Measurements from ENCODE around the gene NSMCE1. TPM values are rescaled to one million over a fixed set of nuclear protein-coding genes. Genes with fewer than 3 reads are reported as not detected.

NSMCE1 gene
- total RNA-seq, 1 experiment from 2014 or later, result 37.0 TPM

DNA sequence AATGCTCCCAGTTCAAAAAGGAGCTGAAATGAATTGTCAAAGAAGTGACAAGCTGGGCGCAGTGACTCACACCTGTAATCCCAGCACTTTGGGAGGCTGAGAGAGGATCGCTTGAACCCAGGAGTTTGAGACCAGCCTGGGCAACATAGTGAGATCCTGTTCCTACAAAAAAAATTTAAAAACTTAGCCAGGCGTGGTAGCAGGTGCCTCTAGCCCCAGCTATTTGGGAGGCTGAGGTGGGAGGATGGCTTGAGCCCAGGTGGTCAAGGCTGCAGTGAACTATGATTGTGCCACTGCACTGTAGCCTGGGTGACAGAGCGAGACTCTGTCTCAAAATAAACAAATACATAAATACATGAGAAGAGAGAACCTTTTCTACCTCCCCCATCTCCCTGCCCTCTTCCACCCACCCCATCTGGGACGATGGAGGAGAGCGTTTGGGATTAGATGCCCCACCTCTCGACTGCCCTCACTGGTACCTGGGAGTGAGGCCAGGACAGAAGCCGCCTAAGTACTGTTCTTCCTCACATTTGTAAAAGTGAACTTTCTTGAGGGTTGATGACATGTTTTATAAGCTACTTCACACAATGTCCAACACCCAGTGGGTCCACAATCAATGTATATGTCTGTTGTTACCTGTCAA lies 47.6 kb upstream of the NSMCE1 start:
- no TSS peak for BruUV-seq (replicated peaks)
- CTCF ChIA-PET, result no interaction called here
- Mint-ChIP-seq H3K27me3 (ENCODE audit: insufficient read depth, unreplicated experiment) (no peaks in the 10 kb centered on the region), H3K36me3 (ENCODE audit: insufficient read depth, unreplicated experiment) (peaks cover 6% of the 10 kb centered on the region), H3K4me1 (ENCODE audit: low read depth, unreplicated experiment) (peaks cover 31% of the 10 kb centered on the region), H3K4me3 (ENCODE audit: unreplicated experiment) (peak overlapping the region; percentile 88), H3K9me3 (ENCODE audit: unreplicated experiment) (no peaks in the 10 kb centered on the region), H3K27ac (ENCODE audit: unreplicated experiment) (peak overlapping the region; percentile 74)
- no peak for DNase-seq
- Histone ChIP-seq H3K36me3 (ENCODE audit: control insufficient read depth, insufficient read depth, low read length) (no peaks in the 10 kb centered on the region), H3K27me3 (replicated peaks; ENCODE audit: control insufficient read depth, insufficient read depth, low read length) (no peaks in the 10 kb centered on the region), H3K9me3 (no peaks in the 10 kb centered on the region), H3K4me3 (ENCODE audit: low read depth, low read length) (no peak overlapping the region), H3K4me1 (peaks cover 32% of the 10 kb centered on the region)
- POLR2A ChIA-PET, result no interaction called here
- intact Hi-C loops (cut with micrococcal nuclease; ENCODE audit: unreplicated experiment), result loop anchor here (10.0 kb wide), 1 partner anchor 81 kb away; no protein-coding TSS in a partner anchor
- TF ChIP-seq, protein P1, sequence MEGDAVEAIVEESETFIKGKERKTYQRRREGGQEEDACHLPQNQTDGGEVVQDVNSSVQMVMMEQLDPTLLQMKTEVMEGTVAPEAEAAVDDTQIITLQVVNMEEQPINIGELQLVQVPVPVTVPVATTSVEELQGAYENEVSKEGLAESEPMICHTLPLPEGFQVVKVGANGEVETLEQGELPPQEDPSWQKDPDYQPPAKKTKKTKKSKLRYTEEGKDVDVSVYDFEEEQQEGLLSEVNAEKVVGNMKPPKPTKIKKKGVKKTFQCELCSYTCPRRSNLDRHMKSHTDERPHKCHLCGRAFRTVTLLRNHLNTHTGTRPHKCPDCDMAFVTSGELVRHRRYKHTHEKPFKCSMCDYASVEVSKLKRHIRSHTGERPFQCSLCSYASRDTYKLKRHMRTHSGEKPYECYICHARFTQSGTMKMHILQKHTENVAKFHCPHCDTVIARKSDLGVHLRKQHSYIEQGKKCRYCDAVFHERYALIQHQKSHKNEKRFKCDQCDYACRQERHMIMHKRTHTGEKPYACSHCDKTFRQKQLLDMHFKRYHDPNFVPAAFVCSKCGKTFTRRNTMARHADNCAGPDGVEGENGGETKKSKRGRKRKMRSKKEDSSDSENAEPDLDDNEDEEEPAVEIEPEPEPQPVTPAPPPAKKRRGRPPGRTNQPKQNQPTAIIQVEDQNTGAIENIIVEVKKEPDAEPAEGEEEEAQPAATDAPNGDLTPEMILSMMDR (IDR thresholded peaks at IDR 0.05; ENCODE audit: insufficient read depth in 1 of 2, low read depth in 1 of 2, low read length in 1 of 2, severe bottlenecking in 1 of 2, unreplicated experiment in 1 of 2), result no peak

DNA sequence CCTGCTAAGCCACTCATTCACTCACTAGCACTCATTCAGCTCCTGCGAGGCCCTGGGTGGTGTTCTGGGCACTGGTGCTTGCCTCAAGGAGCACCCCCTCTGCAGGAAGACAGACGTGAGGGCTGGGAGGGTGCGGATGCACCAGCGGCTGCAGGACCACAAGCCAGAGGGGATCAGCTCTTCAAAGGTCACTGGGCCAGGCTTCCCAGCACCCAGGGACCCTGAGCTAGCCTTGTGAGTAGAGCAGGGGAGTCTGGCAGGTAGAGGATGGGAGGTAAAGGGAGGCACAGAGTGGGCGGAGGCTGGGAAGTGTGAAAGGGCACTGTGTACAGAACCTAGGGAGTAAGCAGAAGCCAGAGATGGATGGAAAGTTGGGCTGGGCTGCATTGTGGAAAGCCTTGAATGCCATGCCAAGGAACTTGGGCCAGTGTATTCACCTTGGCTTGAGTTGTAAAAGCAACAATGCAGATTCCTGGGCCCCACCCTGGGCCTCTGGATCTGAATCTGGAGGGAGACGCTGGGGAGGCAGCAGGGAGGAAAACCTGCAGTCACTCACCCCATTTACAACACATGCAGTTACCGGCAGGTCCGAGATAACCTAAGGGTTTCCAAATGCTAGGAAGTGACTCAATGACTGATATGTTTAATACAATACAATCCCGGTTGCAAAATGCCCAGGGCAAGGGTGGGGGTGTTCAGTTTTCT lies 46.9 kb upstream of the NSMCE1 start:
- POLR2A ChIA-PET, result interaction anchor here (0.6 kb wide), 1 partner anchor 10 kb away, joined by 4 read pairs; no protein-coding TSS in a partner anchor
- H3K36me3 ChIP-seq (ENCODE audit: control insufficient read depth, insufficient read depth, low read length), result no peaks in the 10 kb centered on the region
- peak overlapping the region; percentile 11; the same call in 1 of the 2 replicates for H3K4me3 ChIP-seq (ENCODE audit: low read depth, low read length)
- H3K4me1 ChIP-seq, result peaks cover 32% of the 10 kb centered on the region
- CTCF ChIA-PET, result no interaction called here
- no peaks in the 10 kb centered on the region for H3K27me3 Mint-ChIP-seq (ENCODE audit: insufficient read depth, unreplicated experiment)
- H3K9me3 Mint-ChIP-seq (ENCODE audit: unreplicated experiment), result no peaks in the 10 kb centered on the region
- H3K9me3 ChIP-seq, result no peaks in the 10 kb centered on the region
- H3K27me3 ChIP-seq (replicated peaks; ENCODE audit: control insufficient read depth, insufficient read depth, low read length), result no peaks in the 10 kb centered on the region
- intact Hi-C loops (cut with micrococcal nuclease; ENCODE audit: unreplicated experiment), result loop anchor here (10.0 kb wide), 1 partner anchor 81 kb away; no protein-coding TSS in a partner anchor
- DNase-seq, result peak; percentile 21 to 50
- BruUV-seq (replicated peaks), result no TSS peak
- peak overlapping the region; percentile 74 for H3K27ac Mint-ChIP-seq (ENCODE audit: unreplicated experiment)
- peak overlapping the region; percentile 88 for H3K4me3 Mint-ChIP-seq (ENCODE audit: unreplicated experiment)
- TF ChIP-seq, protein P1 (IDR thresholded peaks at IDR 0.05; ENCODE audit: insufficient read depth in 1 of 2, low read depth in 1 of 2, low read length in 1 of 2, severe bottlenecking in 1 of 2, unreplicated experiment in 1 of 2), result no peak
- peaks cover 31% of the 10 kb centered on the region for H3K4me1 Mint-ChIP-seq (ENCODE audit: low read depth, unreplicated experiment)
- peaks cover 6% of the 10 kb centered on the region for H3K36me3 Mint-ChIP-seq (ENCODE audit: insufficient read depth, unreplicated experiment)

DNA sequence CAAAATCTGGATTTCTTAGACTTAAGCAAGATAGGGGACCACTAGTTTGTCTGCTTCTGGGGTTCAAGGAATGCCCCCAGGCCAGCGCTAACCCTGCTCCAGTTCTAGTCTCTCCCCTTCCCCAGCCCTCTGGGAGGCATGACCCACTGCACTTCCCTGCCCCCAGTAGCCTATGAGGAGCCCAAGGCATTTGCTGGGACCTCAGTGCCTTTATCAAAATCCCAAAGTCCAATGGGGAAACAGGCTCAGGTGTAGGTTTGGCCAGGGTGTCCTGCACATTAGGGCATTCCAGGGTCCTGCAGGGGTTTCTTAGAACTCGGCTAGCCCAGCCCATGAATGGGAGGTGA lies 46.4 kb upstream of the NSMCE1 start:
- POLR2A ChIA-PET, result interaction anchor here (0.6 kb wide), 1 partner anchor 11 kb away, joined by 4 read pairs; no protein-coding TSS in a partner anchor
- no TSS peak for BruUV-seq (replicated peaks)
- H3K27ac Mint-ChIP-seq (ENCODE audit: unreplicated experiment), result peak overlapping the region; percentile 74

More for the DNA sequence above, 46.4 kb upstream of the NSMCE1 start:
- H3K4me3 ChIP-seq (ENCODE audit: low read depth, low read length), result peak overlapping the region; percentile 11; the same call in 1 of the 2 replicates
- intact Hi-C loops (cut with micrococcal nuclease; ENCODE audit: unreplicated experiment), result loop anchor here (10.0 kb wide), 1 partner anchor 80 kb away; no protein-coding TSS in a partner anchor
- TF ChIP-seq, protein P1 (IDR thresholded peaks at IDR 0.05; ENCODE audit: insufficient read depth in 1 of 2, low read depth in 1 of 2, low read length in 1 of 2, severe bottlenecking in 1 of 2, unreplicated experiment in 1 of 2), result no peak
- Mint-ChIP-seq H3K4me1 (ENCODE audit: low read depth, unreplicated experiment) (peaks cover 31% of the 10 kb centered on the region), H3K27me3 (ENCODE audit: insufficient read depth, unreplicated experiment) (no peaks in the 10 kb centered on the region), H3K4me3 (ENCODE audit: unreplicated experiment) (peak overlapping the region; percentile 88), H3K9me3 (ENCODE audit: unreplicated experiment) (no peaks in the 10 kb centered on the region), H3K36me3 (ENCODE audit: insufficient read depth, unreplicated experiment) (peaks cover 6% of the 10 kb centered on the region)
- H3K4me1 ChIP-seq, result peaks cover 32% of the 10 kb centered on the region
- CTCF ChIA-PET, result no interaction called here
- no peaks in the 10 kb centered on the region for H3K36me3 ChIP-seq (ENCODE audit: control insufficient read depth, insufficient read depth, low read length)
- no peaks in the 10 kb centered on the region for H3K27me3 ChIP-seq (replicated peaks; ENCODE audit: control insufficient read depth, insufficient read depth, low read length)
- DNase-seq, result no peak
- no peaks in the 10 kb centered on the region for H3K9me3 ChIP-seq

Data from Caco-2 (cell line).